AG08396 (cell line): ENCODE results near the gene MSN.
"Not testable (repeated sequence)": the region's sequence is repeated elsewhere in the genome, so short reads cannot be mapped to it uniquely, and the experiment has no call there.

ENCODE experiments used
- DNase-seq: peaks from one replicate; pipeline ENCODE4 v3.0.0; 2012; ENCODE audit warnings: low spot score, mixed read lengths

Gene MSN

GRCh38 chrX:65667503-65668376 is at the start of gene MSN:
TSS of gene MSN (plus strand) at chrX:65667654. CDS start at chrX:65667842, 188 bp downstream.
- DNase-seq = peak; percentile 77

GRCh38 chrX:65620096-65620705 is 47.3 kb upstream of the MSN start:
- not testable (repeated sequence) for DNase-seq

- DNase-seq = no peak
These were observed 36.7 kb upstream of the MSN start for GRCh38 chrX:65630771-65631170.

GRCh38 chrX:65633826-65634225 is 33.6 kb upstream of the MSN start:
- no peak for DNase-seq

- DNase-seq = no peak
These were observed 32.7 kb upstream of the MSN start for GRCh38 chrX:65634732-65635131.

GRCh38 chrX:65635378-65635777 is 32.1 kb upstream of the MSN start:
- peak; percentile 36 for DNase-seq

- no peak for DNase-seq
These were observed 31.6 kb upstream of the MSN start for GRCh38 chrX:65635822-65636221.

GRCh38 chrX:65636261-65636660 is 31.2 kb upstream of the MSN start:
- not testable (repeated sequence) for DNase-seq

GRCh38 chrX:65637335-65637734 is 30.1 kb upstream of the MSN start:
- DNase-seq = no peak

GRCh38 chrX:65642914-65643491 is 24.5 kb upstream of the MSN start:
- no peak for DNase-seq

GRCh38 chrX:65643531-65644052 is 23.9 kb upstream of the MSN start:
- DNase-seq = no peak

GRCh38 chrX:65644621-65645289 is 22.7 kb upstream of the MSN start:
- DNase-seq = peak; percentile 82

GRCh38 chrX:65647801-65648200 is 19.7 kb upstream of the MSN start:
- DNase-seq = no peak

GRCh38 chrX:65652098-65652497 is 15.4 kb upstream of the MSN start:
- DNase-seq = no peak

GRCh38 chrX:65657009-65657441 is 10.4 kb upstream of the MSN start:
- DNase-seq = not testable (repeated sequence)

- no peak for DNase-seq
These were observed 9.8 kb upstream of the MSN start for GRCh38 chrX:65657659-65658058.

- DNase-seq = no peak
These were observed 9.2 kb upstream of the MSN start for GRCh38 chrX:65658229-65658628.

GRCh38 chrX:65667157-65667502 is 324 bp upstream of the MSN start:
- DNase-seq = no peak

GRCh38 chrX:65668377-65669310 is 1.2 kb downstream of the MSN start:
- DNase-seq = peak; percentile 59

- no peak for DNase-seq
These were observed 3.8 kb downstream of the MSN start for GRCh38 chrX:65671286-65671685.

GRCh38 chrX:65671966-65672365 is 4.5 kb downstream of the MSN start:
- no peak for DNase-seq
